HG03139 (cell line): ENCODE data around the gene PPP4R3A.
"Not testable (repeated sequence)": the region's sequence is repeated elsewhere in the genome, so short reads cannot be mapped to it uniquely, and the experiment has no call there.

Source experiments
- ATAC-seq: cut with Tn5 transposase; IDR thresholded peaks from one replicate; pipeline ENCODE4 v1.9.1; 2021; ENCODE audit not compliant: unreplicated experiment

Gene PPP4R3A

DNA sequence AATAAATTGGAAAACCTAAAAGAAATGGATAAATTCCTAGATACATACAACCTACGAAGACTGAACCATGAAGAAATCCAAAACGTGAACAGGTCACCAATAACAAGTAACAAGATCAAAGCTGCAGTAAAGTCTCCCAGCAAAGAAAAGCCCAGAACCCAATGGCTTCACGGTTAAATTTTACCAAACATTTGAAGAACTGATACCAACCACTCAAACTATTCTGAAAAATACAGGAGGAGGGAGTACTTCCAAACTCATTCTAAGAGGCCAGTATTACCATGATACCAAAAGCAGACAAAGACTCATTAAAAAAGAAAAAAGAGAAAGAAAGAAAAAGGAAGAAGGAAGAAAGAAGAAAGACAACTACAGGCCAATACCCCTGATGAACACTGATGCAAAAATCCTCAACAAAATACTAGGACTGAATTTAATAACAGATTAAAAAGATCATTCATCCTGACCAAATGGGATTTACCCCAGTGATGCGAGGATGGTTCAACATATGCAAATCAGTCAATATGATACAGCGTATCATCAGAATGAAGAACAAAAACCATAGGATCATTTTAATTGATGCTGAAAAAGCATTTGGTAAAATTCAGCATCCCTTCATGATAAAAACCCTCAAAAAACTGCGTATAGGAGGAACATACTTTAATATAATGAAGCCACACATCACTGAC, 65.6 kb downstream of the PPP4R3A start:
- ATAC-seq, result no peak

DNA sequence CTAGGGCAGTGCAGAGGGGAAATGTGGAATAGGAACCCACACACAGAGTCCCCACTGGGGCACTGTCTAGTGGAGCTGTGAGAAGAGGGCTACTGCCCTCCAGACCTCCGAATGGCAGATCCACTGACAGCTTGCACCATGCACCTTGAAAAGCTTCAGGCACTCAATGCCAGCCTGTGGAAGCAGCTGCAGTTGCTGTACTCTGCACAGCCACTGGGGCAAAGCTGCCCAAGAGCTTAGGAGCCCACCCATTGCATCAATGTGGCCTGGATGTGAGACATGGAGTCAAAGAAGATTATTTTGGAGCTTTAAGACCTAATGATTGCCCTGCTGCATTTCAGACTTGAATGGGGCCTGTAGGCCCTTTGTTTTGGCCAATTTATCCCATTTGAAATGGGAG, 70.8 kb downstream of the PPP4R3A start:
- no peak for ATAC-seq

DNA sequence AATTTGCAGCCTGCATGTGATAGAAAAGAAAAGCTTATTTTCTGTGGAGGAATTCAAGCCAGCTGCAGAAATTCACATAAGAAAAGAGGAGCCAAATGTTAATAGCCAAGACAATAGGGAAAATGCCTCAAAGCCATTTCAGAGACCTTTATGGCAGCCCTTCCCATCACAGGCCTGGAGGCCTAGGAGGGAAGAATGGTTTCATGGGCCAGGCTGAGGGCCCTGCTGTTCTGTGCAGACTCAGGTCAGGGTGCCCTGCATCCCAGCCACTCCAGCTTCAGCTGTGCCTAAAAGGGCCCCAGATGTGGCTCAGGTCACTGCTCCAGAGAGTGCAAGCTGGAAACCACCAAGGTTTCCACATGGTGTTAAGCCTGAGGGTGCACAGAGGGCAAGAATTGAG, 71.3 kb downstream of the PPP4R3A start:
- ATAC-seq, result no peak

DNA sequence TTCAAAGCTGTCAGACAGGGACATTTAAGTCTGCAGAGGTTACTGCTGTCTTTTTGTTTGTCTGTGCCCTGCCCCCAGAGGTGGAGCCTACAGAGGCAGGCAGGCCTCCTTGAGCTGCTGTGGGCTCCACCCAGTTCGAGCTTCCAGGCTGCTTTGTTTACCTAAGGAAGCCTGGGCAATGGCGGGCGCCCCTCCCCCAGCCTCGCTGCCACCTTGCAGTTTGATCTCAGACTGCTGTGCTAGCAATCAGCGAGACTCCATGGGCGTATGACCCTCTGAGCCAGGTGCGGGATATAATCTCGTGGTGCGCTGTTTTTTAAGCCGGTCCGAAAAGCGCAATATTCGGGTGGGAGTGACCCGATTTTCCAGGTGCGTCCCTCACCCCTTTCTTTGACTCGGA, 73.8 kb downstream of the PPP4R3A start:
- not testable (repeated sequence) for ATAC-seq

DNA sequence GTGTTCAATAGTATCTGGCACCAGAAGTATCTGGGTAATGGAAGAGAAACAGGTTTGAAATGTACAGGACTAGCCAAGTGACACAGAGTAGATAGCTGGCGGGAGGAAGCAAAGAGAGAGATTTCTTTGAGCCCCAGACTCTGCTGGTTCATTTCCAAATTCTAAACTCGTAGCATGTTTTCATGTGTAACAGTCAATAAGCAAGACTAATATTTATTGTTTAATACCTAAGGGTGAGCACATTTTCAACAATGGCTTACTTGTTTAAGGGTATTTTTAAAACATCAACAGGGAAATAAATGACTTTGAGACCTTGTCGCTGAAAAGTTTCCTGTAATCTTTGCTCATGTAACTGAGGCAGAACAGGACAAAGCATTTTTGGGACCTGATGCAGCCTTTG, 80.7 kb downstream of the PPP4R3A start:
- no peak for ATAC-seq

DNA sequence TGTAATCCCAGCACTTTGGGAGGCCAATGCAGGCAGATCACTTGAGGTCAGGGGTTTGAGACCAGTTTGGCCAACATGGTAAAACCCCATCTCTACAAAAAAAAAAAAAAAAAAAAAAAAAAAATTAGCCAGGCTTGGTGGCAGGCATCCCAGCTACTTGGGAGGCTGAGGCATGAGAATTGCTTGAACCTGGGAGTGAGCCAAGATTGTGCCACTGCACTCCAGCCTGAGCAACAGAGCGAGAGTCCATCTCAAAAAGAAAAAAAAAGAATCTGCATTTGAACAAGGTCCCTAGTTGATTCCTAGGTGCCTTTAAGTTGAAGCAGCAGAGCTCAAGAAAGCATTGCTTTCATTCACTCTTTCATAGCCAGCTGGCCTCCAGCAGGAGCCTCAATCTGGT, 81.2 kb downstream of the PPP4R3A start:
- not testable (repeated sequence) for ATAC-seq

DNA sequence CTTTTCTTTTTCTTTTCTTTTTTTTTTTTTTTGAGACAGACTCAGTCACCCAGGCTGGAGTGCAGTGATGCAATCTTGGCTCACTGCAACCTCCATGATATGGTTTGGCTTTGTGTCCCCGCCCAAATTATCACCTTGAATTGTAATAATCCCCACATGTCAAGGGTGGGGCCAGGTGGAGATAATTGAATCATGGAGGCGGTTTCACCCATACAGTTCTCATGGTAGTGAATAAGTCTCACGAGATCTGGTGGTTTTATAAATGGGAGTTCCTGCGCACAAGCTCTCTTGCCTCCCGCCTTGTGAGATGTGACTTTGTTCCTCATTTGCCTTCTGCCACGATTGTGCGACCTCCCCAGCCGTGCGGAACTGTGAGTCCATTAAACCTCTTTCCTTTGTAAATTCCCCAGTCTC, 84.6 kb downstream of the PPP4R3A start:
- not testable (repeated sequence) for ATAC-seq

DNA sequence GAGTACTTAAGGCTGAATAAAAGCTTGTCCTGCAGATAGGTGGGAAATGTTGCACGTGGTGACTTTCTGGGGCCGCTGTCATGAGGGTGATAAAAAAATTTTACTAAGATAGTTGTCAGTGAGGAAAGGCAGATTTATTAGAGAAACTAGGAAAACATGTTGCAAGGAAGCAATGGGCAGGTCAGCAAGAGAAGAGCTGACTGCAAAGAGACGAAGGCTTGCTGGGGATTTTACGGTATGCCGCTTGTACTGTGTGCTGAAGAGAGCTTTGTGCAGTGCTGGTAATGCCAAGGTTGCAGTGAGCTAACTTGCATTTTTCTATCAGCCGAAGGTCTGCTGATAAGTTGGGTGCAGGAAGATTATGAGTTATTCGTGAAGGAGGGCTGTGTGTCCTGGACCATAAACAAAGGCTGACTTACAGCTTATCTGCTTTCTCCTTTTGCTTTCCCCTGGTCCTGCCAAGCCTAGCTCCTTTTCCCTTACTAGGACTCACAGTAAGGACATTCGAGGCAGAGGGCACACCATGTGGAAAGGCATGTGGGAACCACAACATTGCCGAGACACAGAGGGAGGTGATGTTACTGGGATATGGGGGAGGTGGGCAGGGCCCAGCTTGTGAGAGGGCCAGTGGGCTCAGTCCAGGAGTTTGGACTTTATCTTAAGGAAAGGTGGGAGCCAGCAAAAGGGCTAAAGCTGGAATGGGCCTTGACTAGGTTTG, 85.1 kb downstream of the PPP4R3A start:
- no peak for ATAC-seq

DNA sequence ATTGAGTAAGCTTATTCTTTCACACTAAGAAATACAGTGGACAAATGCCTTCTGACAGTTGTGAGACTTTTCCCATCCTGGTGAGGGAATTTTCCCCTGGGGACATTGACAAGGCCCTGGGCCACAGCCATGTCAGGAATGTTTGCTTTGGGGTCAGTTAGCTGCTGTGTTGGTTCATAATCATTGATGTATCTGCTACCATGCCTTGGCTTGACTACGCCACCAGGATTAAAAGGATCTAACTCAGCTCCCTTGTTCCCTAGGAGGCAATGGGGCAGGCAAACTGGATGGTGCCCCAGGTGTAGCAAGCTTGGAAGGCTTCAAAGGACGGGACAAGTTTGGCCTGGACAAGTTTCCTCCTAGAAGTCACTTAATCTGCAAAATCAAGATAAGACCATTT, 89.4 kb downstream of the PPP4R3A start:
- no peak for ATAC-seq

DNA sequence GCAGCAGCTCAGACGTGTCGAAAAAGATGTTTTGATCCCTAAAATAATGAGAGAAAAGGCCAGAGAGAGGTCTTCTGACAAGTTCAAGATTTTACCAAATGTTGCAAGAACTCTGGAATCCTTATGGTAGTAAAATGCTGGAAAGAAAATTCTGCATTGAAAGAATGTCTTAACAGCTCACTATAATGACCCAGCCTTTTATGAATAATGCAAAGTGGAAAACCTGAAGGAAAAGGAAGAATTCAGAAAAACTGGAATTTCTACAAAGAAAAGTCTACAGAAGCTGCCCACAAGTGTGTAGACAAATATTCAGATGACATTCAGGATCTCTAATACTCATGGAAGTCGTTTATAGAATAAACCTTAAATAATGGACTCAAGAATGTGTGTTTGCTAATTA, 90.7 kb downstream of the PPP4R3A start:
- no peak for ATAC-seq

DNA sequence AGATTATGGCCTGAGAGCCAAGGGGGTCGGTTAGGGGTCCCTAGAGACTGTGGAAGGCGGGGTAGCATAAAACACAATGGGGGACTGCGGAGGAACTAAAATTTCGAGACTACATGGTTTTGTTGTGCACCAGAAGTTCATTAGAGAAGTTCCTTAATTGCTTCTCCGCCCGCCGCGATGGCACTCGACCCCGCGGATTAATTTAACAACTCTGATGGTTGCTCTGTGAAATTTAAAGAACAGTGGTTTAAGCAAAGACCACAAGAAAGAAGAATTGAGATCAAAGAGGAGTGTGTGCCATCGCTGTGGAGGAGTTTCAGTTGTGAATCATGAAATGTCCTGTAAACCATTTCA, 91.1 kb downstream of the PPP4R3A start:
- no peak for ATAC-seq

DNA sequence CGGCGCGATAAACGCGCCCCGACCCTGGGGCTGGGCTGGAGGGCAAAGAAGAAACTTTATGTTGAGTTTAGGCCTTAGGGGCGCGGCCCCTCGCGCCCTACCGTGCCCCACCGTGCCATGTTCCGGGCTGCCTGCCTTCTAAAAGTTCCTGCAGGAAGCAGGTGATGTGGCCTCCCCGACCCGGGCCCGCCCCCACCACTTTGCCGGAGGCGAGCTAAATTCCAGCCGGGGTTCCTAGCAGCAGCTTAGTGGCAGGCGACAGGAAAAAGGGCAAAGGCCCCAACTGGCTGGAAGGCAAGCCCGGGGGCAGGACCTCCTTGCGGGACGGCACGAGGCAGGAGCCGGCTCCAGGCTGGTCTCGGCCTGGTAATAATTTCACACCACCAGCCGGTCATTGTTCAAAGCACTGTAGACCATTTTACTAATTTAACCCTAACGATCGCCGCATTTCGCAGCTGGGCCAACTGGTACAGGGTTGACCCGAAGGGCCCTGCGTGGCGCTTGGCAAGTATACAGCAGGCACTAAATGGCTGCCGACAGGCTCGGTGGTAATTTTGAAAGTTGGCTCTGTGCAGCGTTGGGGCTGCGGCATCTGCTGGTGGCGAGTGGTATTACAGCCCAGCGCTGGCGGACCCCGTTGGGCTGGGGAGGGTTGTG, 91.6 kb downstream of the PPP4R3A start:
- no peak for ATAC-seq

DNA sequence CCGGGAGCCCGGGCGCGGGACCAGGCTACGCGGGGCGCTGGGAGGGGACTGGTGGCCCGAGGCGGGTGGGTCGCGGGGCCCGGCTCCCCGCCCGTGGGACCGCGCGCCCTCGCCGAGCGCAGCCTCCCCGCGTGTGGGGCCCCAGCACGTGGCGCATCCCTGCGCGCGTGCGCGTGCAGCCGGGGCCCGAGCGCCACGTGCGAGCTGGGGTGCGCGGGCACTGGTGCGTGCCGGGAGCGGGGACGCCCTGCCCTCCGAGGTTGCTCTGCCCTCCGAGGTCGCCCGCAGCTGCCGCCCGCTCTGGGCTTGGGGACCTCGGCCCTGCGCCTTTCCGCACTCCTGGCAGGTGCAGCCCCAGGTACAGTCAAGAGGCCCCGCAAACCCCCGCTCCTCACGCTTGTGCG, 92.1 kb downstream of the PPP4R3A start:
- peak; percentile 7 for ATAC-seq

DNA sequence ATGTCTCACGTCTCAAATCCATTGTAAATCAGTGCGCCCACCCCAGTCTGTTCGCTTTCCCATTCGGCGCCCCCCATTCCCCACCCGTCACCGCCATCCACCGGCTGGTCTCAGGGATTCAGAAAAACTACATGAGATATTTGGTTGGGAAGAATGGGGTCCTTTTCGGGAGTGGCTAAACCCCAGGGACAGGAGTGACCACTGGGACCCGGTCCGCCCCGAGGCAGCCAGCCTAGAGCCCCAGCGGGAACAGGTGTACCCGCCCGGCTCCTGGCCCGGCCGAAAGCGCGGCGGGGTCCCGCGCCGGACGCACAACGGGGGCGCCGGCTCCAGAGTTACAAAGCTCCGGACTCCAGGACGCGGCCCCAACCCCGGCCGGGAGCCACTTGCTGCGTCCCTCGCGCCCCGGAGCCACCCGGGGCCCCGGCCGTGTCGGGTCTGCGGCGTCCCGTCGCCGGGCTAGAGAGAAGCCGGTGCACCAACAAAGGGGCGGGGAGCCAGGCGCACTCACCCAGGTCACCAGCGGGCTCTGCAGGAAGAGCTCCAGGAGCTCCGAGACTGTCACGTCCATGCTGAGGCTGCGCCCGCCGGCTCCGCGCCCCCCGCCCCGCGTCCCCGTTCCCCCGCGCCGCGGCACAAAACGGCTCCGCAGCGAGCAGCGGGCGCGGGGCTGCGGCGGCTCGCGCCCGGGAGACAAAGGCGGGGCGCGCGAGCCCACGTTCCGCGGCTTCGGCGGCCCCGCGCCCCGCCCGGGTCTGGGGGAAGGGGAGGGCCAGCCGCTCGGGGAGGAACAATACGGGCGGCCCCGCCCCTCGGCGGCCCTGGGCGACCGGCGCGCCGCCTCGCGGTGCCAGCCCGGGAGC, 92.8 kb downstream of the PPP4R3A start, which contains the start of gene CCDC88C:
Gene CCDC88C, minus strand, starts transcription at position 701 of the 863 bp plus-strand sequence. Its CDS starts 130 bp downstream, at position 571.
- peak; percentile 44 for ATAC-seq

DNA sequence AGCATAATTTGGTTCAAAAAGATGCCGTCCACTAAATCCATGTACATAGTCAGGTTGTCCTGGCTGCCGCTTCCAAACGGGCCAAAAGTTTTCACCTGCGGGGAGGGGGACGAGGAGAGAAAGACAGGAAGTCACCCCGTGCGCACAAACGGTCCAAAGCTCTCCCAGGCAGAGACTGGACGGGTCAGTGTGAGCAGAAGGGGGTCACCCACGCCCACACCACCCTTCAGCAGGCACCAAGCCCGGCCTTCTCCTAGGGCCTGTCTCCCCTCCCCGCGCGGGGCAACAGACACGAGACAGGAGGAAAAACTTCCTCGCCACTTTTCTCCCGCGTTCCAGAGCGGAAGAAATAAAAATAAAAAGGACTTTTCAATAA, 93.4 kb downstream of the PPP4R3A start:
- ATAC-seq, result no peak

DNA sequence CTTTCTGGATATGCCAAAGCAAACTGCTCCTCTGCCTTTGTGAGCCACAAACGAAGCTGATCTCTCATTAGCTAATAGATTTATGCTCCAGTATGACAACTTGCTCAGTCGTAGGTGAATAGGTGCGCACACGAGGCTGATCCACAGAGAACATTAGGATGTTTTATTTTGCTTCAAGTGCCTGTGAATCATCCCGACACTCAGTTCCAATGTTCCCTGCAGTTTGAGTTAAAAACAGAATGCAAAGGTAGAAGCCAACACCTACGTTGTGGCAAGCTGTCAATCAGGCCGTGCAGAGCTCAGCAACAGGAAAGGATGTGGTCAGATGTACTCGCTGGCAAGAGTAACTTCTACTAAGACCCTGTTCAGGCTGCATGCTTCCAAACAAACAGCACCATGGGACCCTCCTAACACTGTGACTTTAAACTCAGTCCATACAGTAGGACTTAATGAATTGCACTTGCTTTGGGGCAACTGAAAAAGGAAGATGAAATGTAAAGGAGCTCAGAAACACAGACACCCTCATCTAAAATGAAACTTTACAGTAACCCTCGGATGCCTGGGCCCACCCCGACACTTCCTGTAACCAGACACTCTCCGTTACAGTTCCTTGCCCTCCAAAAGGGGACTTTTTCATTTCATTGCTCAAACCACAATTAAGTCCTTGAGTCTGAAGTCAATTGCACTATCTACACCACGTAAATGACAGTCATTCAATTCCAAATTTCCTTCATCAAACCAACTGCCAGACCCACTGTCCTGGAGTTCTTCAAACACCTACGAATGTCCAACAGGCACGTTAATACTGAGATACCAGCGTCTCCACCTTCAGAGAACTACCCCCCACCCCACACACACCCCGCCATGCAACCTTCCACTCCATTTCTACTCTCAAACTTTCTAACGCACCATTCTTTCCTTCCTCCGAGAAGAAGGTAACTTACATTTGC, 94.0 kb downstream of the PPP4R3A start:
- peak; percentile 50 for ATAC-seq

DNA sequence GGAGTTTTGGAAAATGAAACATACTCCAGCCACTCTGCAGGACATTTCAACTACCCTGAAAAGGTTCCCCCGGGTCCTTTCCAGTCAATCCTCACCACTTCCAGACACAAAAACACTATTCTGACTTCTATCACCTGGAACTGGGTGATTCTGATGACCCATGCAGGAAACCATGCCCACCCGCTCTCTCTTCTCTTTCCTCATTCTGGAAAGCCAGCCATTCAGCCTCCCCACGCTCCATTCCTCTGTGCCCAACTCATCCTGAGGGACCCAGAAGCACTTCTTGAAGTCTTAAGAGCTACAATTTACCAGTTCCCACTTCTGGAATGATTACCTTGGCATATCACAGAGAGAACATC, 95.7 kb downstream of the PPP4R3A start:
- ATAC-seq, result no peak

DNA sequence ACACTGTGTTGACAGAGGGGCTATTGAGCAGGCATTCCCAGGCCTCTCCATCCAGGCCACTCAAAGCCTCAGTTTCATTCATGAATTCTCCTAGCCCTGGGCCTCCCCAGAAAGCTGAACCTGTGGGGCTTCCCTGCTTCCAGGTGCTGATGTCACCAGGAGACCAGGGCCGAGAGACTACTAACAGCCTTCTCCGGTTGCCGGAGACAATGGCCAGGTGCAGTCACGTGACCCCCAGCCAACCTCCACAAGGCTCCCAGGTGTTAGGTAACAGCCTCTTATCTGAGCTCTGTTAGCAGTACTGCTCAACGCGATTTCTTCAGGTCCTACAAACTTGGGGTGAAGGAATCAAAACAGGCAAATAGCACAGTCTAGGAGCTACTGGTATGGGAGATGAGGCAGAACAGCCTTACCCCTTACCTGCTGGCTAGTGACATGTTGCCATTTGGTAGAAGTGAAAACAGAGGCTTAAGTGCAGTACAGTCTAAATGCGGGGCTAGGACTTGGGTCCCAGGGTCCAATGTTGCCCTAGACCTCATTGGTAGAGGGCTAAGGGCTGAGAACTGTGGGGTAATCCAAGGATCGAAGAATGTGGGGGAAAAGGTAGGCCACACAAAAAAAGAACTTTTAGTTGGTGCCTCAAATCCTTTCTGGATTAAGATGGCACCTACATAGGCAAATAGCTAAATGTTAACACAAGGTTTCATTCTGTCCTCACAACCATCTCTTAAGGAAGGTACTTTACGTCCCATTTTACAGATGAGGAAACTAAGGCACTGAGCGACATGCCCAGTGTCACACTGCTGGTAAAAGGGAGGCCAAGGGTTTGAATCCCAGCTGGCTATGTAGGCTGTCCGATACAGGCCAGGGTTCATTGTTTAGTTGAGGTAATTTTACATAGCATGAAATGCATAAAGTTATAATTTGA, 96.3 kb downstream of the PPP4R3A start:
- no peak for ATAC-seq

DNA sequence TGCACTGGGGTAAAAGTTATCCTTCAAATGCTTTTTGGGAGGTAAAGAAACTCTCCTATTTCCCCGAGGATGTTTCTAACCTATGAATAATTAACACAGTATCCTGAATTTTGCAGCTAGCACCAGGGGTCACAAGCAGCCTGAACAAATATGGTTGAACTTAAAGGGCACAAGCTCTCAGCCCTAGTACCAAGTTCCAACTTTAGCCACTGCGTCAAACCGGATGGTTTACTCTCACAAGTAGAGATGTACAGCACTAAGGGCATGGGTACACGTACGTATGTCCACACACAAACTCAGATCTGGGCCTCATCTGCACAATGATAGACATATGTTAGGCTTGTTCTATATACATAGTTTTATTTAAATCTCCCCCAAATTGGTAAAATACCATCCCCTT, 97.2 kb downstream of the PPP4R3A start:
- no peak for ATAC-seq
